Islet precursor cell (in vitro differentiated cells): ENCODE data around the gene SIT1.

ENCODE experiments used
- DNase-seq: peaks from one replicate; pipeline ENCODE4 v3.0.0-alpha.2; 2018

The SIT1 gene

DNA sequence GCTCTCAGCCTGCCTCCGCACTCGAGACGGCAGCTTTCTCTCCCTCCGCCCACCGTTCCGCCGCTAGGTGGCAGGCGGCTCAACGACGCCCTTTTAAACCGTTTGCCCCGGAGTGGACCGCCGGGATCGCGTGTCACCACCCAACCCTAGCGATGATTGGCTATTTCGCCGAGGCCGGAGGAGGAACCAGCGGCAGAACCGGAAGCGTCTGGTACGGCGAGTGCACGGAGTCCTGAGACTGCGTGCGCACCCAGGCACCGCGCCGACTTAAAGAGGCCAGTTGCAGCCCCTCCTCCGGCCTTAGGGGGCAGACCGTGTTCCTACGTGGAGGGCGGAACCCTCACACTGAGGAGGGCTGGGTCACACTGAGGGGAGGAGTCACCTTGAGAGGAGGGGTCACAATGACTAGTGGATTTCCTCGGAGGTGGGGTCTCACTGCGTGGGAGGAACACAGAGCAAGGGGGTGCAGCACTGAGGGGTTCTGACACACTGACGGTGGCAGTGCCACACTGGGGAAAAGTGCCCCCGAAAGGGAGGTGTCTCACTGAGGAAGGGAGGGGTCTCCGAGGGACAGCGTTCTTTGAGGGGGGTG is 46.6 kb downstream of the SIT1 start:
- peak; percentile 100 for DNase-seq

DNA sequence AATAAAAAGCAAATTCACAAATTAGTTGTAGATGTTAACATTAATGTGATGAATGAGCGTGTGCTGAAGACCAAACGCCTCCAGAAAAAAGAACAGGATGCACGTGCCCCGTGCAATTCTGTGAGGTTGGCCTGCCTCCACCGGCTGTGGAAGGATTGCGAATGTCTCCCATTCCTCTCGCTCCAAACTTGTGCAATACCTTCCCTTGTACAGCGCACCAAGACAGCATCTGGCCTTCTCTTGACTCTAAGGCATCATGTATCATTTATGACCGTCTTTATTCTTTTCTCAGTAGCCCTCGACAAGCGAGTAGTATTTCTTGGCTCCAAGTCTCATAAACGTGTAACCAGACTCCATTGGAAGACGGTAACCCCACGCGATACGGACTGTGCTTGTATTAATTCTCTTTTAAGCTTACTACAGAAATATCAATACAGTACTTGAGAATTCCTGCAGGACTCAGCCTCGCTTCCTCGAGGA is 47.2 kb downstream of the SIT1 start:
- DNase-seq: no peak

DNA sequence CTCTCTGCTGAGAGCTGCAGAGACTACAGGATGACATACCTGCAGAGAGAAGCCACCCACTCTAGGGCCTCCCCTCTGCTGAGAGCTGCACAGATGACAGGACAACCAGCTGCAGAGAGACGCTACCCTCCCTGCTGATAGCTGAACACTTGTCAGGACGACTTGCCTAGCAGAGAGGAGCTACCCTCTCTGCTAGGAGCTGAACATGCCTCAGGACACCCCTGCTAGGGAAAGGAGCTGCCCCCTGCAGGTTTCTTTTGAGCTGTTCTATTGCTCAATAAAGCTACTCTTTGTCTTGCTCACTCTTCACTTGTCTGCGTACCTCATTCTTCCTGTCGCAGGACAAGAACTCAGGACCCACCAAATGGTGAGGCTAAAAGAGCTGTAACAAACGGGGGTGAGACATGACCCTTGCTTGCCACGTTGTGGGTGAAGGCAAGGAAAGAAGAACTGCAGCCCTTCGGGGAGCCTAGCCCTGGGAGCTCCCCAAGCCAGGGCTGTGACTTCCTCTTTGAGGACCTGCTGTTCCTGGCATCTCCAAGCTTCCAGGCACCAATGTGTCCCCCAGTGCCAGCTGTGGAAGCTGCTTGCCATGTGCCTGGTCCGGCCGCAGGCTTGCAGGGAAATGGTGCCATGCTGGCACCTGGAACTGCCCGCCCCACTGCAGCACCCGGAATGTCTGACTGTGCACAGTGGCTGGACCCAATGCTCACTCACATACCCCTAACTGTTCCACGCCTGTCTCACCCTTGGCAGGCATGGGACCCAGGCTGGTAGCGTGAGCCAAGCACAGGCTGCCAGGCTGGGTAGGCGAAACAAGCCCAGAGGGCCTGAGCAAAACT is 50.7 kb downstream of the SIT1 start:
- DNase-seq: no peak
